NOMO-1 (cell line): Measurements from ENCODE around the gene GOLGA8M.
"Not testable (repeated sequence)": the region's sequence is repeated elsewhere in the genome, so short reads cannot be mapped to it uniquely, and the experiment has no call there.

Experiments
- DNase-seq, 2 experiments: peaks; one replicate each; lab custom pipeline; 2025; ENCODE audit not compliant: unreplicated experiment in 2 of 2; lab: John Stamatoyannopoulos, UW

GOLGA8M gene

DNA sequence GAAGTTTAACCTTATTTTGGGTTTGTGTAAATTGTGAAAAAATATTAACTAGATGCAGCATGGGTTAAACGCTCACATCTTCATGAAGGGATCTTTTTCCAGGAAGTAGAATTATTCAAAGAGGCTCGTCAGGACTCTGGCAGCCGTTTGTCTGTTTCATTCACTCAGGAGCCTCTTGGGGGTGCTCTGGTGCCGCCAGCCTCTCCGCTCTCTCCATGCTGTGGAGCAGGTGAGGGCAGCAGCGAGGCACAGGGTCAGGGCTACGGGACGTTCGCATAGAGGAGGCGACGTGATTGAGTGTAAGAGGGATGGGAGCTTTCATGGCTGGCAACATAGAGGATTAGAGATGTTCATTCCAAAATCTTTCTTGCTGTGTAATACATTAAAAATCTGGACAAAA, 48.5 kb downstream of the GOLGA8M start:
- not testable (repeated sequence) for DNase-seq

DNA sequence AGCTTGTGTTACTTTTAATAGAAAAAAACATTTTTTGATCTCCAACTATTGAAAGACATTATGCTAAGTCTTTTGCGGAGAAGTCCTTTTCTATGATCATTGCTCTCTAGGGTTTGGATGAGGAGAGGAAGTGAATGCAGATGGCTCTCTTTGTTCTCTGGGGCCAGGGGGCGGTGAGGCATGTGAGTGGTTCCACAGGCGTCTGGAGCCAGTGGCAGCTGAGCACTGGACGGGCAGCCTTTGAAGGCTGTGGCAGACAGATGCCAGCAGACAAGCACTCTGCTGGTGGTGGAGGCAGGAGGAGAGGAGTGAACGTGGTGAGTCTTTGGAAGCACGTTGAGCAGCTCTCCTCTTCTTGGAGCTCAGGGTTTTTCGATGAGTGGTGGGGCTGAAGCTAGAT, 51.5 kb downstream of the GOLGA8M start:
- DNase-seq: not testable (repeated sequence)

DNA sequence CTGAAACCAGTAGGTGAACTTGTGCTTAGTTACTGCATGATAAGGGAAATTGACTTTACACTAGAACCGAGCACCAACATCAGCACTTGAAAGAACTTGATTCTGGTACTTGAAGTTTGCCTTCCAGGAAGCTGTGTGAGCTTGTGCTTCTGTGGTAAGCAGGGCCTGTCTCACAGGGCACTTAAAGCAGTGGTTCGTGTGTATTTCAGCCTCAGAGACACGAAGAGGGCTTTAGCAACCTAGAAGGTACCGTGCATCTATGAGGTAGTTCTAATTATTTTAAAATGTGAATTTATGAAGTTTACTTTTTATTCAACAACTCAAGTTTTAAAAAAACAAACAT, 56.2 kb downstream of the GOLGA8M start:
- not testable (repeated sequence) for DNase-seq

DNA sequence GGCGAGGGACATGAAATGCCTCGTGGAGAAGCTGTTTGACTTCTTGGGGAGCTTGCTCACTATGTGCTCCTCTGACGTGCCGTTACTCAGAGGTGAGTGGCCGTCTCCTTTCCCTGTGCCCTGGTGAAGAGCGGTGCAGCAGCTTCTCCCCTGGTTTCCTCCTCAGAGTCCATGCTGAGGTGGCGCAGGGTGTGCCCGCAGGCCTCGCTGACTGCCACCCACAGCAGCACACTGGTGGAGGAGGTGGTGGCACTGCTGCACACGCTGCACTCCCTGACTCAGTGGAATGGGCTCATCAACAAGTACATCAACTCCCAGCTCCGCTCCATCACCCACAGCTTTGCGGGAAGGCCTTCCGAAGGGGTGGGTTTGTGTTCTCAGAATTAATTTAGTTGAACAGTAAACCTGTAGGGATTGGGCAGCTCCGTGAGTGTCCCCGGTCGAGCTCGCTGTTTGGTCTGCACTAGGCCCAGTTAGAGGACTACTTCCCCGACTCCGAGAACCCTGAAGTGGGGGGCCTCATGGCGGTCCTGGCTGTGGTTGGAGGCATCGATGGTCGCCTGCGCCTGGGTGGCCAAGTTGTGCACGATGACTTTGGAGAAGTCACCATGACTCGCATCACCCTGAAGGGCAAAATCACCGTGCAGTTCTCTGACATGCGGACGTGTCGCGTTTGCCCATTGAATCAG, 56.7 kb downstream of the GOLGA8M start:
- not testable (repeated sequence) for DNase-seq

DNA sequence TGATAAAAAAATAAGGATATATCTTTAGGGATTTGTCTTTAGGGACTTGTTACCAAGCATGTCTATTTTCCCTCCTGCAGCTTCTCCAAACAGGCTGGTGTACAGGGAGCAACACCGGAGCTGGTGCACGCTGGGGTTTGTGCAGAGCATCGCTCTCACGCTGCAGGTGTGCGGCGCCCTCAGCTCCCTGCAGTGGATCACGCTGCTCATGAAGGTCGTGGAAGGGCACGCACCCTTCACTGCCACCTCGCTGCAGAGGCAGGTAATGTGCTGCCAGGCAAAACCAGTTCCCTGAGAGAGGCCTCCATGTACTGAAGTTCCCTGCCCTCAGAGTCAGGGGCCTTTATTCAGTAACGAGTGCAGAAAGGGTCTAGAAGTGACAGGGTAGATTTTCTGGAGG, 58.0 kb downstream of the GOLGA8M start:
- not testable (repeated sequence) for DNase-seq

DNA sequence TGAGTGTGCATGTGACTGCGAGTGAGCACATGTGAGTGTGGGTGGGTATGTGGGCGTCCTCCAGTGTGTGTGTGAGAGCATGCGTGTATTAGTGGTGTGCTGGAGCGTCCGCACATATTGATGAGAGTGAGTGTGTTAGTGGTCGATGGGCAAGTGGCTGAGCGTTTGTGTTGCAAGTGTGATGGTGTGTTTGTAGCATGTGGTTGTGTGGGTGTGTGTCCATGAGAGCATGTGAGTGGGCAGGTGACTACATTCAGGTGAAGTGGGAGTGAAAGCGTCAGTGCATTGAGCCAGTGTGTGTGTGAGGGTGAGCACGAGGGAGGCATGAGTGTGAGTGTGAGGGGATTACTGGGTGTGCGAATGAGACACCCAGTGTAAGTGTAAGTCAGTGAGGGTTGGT, 59.7 kb downstream of the GOLGA8M start:
- DNase-seq: not testable (repeated sequence)
